Renal cortical epithelial cell (primary cell): ENCODE results near the gene PROK2. TPM values are rescaled to one million over a fixed set of nuclear protein-coding genes. Genes with fewer than 3 reads are reported as not detected.
A peak's percentile ranks its signal among the peaks of the same experiment; 100 is the strongest.

Experiments
- DNase-seq: peaks from one replicate; pipeline ENCODE4 v3.0.0-alpha.2; 2011; ENCODE audit warnings: low read depth
- total RNA-seq: library from RNA; depleted of rRNA; stranded (reverse); fragments of >200 nt; gene quantifications from 2 replicates; pipeline ENCODE4 v1.2.3, GENCODE V29; 2014

The PROK2 gene
- total RNA-seq, 1 donor from 2014 or later: not detected

DNA sequence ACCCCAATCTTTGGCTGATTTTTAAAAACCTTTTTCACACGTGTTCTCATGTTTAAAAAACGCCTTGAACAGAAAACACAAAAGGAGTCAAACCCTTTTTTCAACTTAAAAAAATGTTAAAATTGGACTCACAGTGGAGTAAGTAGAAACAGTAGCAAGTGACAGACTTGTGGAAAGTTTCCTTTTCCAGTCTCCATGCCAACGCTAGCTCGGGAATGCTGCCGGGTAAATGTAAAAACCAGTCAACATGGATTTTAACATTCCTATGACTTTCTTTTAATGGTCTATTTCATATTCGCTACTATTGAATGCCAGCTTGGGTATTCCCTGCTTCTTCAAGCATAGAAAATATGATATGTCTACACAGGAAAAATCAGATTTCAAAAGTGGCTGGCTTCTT lies 1.6 kb upstream of the PROK2 start:
- no peak for DNase-seq

DNA sequence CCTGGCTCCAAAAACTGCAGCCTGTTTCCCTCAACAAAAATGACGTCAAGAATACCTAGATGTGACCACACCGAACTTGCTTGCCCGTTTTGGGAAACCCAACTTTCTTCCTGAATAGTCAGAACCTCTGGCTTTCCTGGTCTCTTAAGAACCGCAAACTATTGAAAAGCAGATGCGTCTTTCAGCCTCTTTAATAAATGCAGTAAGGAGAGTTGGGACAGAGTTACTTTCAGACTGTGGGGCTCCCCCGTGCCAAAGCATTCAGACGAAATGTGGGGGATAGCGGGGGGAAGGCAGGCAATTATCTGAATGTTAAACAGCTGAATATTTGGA lies 1.2 kb upstream of the PROK2 start:
- no peak for DNase-seq

DNA sequence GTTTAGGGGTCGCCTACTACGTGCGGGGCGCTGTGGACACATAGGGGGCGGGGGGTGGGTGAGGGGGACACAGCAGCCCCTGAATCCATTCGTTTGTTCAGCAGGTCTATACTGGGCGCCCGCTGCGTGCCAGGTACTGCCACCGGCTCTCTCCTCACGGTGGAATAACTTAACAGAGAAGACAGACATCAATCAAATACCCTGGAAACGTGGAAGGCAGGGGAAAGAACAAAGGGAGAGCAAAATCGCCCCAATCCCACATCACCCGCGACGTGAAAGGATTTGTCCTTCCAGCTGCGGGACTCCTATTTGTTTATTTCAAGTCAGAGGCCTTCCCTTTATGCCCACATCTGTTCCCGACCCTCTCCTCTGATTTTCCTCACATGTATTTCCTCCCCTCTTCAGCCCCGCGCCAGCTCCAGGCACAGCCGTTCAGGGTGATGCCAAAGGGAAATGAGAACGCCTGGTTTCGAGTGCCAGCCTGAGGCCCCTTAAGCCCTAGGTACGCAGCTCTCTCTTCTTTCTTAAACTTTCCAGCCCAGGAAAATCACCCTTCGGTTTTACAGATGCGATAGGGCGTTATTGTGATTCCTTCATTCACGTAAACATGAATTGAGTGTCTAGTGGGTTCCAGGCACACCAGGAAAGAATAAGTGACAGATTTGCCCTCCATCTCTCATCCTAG lies 726 bp upstream of the PROK2 start:
- DNase-seq: no peak

DNA sequence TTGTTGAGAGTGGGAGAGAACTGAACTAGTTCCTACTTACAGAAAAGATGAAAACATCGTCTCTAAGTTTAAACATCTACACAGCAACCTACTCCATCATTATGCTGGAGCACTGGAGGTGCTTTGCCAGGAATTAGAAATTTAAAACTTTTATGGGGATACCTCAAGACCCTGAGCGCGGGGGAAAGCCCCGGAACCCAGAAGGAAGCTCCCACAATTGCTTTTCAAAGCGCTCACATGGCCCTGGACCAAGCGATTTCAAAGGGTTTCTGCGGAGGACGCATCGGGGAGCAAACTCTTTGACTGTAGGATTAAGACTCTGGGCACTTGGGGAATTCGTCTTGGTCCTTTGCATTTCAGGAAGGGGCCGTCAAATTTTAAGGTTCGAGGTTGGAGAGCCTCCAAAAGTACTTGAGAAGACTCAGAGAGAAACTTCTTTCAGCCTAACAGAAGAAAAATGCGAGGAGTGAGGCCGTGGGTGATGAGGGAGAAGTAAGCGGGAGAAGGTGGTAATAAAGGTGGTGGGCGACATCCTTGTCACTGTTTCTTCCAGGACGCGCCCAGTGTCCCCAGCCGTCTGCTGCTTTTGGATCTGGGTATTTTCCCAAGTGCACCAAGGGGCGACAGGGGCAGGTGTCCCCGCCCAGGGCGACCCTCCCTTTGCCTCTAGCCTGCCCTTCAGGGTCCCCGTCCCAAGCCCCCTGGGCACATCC lies 591 bp downstream of the PROK2 start:
- no peak for DNase-seq

DNA sequence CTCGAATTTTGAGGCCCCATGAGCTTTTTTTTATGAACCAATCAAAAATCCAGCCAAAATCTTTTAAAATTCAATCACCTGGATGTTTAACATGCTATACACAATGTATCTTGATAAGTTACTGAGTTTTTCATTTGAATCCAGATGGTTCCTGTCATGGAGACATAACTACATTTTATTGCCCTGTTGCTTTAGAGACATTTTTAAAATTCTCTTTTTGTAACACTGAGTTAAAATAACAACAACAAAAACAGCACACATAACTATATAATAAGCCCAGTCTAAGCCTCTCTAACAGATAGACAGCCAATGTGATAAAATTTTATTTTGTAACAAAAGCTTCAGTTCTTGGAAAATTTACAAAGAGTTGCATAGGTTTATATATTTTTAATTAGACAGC lies 1.8 kb downstream of the PROK2 start:
- no peak for DNase-seq

DNA sequence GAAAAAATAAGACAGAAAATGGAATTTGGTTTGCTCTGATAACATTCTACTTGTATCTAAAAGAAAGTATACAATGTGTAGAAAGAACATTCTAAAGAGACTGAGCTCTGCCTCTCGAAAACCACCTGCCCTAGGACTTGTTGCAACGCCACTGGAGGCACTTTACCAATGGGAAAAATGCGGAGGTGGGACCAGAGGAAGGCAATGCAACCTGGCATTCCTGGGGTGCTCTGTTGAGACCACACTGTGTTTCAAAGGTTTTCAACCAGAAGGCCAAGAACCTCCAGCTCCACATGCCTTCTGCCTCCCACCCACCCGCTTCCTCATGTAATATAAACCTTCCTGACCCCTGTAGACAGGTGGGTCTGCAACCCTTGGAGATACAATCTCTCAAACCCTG lies 4.5 kb downstream of the PROK2 start:
- DNase-seq: no peak

DNA sequence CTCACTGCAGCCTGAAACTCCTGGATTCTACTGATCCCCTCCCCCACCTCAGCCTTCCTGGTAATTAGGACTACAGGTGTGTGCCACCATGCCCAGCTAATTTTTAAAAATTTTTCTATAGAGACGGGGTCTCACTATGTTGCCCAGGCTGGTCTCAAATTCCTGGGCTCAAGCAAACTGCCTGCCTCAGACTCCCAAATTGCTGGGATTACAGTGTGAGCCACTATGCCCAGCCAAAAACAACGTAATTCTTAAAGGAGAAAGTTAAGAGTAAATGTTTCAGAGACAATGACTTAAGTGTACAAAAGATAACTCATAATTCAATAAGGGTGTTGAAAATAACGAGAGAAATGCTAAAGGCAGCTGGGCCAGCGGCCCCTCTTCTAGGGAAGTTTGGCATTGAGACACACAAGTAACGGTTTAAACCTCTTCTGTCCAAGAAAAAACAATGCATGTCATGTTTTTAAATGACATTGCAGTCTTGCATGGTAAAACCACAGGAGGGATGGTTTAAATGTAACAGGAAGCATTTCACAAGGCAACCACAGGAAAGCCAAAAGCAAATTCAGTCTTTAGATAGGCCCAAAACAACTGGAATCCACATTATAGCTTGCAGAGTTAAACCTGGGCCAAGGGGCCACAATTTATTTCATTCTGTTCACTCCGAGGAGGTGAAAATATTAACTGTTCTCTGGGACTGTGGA lies 5.1 kb downstream of the PROK2 start:
- DNase-seq: peak; percentile 36

DNA sequence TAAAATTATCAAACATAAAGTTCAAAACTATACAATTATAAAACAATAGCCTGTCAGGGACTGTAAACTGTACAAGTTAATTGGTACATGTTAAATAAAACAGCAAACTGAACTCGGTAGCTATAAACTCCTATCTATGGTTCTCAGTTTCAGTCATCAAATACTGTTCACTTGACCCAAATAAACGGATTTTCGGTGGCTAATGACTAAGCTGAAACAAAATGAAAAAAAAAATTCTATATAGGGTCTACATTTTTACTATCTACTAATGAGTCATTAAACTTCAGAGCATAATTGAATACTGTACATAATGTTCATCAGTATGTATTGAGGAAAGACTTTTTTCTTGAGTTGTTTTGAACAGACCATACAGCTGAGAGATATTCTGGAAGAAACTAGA lies 6.6 kb downstream of the PROK2 start:
- DNase-seq: no peak

DNA sequence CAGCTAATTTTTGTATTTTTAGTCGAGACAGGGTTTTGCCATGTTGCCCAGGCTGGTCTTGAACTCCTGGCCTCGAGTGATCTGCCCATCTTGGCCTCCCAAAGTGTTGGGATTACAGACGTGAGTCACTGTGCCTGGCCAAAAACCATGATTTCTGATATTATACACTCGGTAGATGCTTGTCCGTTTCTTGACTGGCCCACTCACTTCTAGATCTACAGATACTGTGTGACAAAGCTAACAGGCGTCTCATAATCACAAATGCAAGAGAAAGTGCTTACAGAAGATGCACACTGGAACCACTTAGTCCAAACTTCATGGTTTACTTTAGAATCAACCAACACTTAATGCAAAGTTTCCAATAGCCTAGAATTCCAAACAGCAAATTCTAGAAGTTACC lies 8.4 kb downstream of the PROK2 start:
- DNase-seq: no peak

DNA sequence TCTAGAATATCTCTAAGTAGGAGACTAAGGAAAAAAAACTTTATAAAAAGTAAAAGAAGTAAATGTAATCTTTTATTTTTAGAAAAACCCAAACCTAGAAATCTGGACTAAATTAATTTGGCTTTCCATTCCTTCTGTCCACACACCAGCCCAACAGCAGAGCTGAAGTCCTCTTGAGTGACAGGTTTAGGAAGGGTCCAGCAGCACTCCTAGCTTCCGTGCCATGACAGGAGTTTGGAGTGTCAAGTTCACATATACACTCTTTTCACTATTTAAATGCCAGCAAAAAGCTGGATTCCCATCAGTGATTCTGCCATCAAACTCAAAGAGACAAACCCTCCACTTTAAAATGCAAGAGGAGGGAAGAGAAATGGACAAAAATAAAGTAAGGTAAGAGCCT lies 13.1 kb downstream of the PROK2 start:
- DNase-seq: no peak

DNA sequence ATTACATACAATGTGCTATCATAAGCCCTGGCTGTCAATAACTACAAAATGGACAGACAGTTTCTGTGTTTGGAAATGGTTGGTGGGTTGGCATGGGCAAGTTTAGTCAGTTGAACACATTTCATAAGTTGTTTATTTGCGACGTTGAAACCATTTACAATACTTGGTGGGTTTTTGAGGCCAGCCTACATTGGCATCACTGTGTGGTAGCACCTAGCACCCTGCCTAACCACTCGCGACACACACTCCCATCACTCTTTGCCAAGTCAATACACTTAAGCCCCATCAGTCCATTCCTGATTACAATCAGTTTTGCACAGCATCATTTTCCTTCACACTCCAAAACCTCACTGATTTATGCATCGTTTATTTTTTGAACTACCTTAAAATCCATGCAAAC lies 13.8 kb downstream of the PROK2 start:
- DNase-seq: no peak

DNA sequence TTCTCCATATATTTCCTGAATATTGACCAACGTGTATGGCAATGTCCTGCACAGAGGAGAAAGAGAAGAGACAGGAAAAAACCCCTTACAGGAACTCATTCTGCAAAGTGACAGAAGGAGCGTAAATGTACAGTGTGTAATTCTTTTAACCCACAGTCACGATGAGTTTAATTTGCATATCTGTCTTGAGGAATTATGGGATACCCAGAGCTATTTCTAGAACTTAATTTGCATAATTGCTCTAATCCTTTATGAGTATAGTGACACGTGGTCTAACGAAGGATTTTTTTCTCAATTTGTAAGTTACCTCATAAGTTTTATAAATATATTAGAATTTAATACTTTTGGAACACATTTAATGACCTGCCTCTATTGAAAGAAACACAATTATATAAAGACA lies 21.5 kb downstream of the PROK2 start:
- DNase-seq: no peak

DNA sequence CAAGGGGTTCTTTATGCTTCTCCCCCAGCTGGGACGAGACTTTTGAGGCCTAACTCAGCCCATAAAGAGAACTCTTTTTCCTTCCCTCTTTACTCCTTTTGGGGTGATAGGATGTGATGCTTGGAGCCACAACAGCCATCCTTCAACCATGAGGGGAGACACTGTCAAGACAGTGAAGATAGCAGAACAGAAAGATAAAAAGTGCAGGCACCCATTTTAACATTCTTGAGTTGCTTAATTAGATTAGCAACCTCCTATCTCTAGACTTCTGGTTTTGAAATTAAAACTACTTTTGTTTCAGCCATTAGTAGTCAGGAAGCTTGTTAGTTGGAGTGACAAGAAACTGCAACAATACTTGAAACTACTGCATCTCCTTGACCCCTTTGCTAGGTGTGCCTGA lies 24.8 kb downstream of the PROK2 start:
- DNase-seq: no peak

DNA sequence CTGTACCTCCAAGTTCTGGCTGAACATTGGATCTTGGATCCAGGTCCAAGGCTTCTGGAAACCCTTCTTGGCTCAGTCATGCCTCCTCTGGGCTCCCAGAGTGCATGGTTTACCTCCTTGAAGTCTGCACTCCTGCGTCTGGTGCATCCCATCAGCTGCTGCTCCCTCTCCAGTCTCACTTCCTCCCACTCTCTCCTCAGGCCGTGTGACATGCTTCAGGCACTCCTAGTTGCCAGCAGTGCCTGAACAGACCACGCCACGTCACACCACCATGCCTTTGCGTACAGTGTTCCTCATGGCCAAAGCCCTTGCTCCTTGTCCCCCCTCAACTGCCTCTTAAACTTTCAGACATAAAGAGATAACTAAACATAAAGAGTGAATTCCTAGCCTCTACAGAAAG lies 25.5 kb downstream of the PROK2 start:
- DNase-seq: no peak

DNA sequence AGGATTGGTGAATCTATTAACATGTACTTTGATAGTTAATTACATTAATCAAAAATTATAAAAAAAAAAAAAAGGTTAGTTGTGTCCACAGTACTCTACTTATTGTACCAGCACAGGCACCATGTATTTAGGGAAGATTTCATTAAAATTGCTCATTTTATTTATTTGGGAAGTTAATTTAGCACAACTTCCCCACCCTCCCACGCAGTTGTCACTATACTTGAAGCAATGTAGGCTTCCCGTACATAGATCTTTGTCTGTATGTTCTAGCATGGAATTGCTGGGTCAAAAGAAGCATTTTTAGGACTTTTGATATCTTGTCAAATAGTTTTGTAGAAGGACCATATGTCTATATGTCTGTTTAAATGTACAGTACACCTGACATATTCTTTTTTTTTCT lies 26.9 kb downstream of the PROK2 start:
- no peak for DNase-seq

DNA sequence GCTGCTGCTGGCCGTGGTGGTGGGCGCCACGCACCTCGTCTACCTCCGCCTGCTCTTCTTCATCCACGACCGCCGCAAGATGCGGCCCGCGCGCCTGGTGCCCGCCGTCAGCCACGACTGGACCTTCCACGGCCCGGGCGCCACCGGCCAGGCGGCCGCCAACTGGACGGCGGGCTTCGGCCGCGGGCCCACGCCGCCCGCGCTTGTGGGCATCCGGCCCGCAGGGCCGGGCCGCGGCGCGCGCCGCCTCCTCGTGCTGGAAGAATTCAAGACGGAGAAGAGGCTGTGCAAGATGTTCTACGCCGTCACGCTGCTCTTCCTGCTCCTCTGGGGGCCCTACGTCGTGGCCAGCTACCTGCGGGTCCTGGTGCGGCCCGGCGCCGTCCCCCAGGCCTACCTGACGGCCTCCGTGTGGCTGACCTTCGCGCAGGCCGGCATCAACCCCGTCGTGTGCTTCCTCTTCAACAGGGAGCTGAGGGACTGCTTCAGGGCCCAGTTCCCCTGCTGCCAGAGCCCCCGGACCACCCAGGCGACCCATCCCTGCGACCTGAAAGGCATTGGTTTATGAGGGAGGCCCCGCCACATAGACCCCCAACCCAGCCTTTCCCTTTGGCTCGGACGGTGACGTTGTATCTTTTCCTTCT lies 30.2 kb downstream of the PROK2 start:
- no peak for DNase-seq

DNA sequence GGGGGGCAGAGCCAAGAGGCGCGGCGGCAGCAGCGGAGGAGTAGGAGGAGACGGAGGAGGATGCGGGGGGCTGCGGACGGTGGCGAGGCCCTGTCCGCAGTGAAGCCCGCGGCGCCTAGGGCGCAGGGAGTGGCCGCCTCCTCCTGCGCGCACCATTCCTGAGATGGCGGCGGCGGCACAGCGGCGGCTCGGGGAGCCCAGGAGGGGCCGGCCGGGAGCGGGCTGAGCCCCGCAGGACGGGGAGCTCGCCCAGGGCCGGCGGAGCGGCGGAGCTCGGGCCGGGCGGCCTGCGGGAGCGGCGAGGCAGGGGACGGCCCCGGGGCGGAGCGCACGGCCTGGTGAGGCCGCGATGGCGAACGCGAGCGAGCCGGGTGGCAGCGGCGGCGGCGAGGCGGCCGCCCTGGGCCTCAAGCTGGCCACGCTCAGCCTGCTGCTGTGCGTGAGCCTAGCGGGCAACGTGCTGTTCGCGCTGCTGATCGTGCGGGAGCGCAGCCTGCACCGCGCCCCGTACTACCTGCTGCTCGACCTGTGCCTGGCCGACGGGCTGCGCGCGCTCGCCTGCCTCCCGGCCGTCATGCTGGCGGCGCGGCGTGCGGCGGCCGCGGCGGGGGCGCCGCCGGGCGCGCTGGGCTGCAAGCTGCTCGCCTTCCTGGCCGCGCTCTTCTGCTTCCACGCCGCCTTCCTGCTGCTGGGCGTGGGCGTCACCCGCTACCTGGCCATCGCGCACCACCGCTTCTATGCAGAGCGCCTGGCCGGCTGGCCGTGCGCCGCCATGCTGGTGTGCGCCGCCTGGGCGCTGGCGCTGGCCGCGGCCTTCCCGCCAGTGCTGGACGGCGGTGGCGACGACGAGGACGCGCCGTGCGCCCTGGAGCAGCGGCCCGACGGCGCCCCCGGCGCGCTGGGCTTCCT lies 31.0 kb downstream of the PROK2 start, which contains the start of gene GPR27:
Gene GPR27 (plus strand): TSS at position 155 of the 909 bp plus-strand sequence. CDS start 195 bp downstream, at position 350.
- no peak for DNase-seq

DNA sequence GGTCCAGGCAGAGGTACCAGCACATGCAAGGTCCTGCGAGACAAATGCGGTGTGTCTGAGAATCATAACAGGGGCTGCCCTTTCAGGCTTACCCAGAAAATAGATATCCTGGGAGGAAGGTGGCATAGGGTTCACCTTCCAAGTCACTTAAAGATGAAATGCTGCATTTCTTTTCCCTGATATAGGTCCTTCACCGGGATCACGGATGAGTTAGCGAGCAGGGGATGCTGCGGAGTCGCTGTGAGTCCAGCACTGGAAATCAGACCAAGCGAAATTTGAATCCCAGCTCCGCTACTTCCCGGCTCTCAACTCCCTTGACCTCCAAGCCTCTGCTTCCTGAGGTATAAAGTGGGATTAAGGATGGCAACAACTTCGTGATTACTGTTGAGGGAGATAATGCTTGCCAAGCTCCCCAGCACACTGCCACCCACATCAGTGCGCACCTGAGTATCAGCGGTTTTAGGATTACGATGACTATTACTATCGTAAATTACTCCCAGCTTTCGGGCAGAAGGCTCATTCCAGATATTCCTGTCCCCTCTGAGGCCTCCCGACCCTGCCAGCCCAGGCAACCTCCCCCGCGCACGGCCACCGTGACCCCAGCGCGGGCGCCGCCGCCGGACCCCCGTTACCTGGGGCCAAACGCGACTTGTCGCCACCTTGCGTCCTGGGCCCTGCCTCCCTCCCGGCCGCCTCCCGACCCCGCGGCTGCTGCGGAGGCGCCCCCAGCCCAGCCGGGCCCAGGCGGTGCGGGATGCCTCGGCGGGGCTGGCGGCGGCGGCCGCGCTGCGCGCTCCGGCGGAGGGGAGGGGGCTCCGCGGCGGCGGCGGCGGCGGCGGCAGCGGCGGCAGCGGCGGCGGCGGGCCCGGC lies 31.9 kb downstream of the PROK2 start:
- DNase-seq: no peak

DNA sequence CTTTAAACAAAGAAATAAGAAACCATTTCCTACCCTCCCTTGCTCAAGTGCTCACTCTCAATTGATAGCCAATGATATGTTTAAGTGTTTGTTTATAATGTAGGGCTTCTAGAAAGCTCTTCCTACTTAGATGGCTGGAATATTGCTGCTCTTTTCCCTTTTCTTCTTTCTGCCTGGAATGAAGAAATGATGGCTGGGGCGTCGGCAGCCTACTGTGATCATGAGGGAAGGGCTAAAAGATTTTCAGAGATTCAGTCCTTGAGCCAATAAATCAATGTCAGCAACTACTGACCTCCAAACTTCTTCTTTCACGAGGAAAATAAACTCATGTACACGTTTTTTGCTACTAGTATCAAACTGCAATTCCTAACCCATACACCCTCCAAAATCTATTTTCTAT lies 33.3 kb downstream of the PROK2 start:
- DNase-seq: no peak

DNA sequence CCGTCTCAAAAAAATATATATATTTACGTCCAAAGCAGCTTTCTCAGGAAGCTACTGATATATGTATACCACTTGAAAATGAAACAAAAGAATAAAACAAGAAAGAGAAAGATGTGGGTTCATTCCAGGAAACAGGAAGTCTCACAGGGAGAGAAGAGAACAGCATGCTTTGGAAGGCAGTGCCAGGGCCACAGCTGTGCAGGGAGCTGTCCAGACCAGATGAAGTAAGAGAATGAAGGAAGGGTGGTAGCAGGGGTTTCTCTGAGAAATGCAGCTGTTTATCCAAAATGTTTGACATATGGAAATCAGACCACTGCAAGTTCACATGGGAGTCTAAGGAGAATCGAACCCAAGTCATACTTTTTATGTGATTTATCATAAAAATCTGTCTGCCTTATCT lies 40.2 kb downstream of the PROK2 start:
- DNase-seq: no peak

DNA sequence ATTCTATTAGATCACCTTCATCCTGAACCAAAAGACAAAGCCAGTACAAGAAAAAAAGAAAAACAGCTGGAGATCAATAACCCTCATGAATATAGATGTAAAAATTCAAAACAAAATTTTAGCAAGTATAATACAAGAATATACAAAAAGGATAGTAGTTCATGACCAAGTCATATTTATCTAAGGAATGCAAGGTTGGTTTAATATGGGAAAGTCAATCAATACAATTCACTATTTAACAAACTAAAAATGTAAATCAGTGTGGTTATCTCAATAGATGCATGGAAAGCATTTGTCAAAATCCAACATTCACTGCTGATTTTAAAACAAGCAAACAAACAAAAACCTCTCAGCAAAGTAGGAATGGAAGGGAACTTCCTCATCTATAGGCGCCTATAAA lies 42.3 kb downstream of the PROK2 start:
- no peak for DNase-seq
